Kidney tubule cell (primary cell): ENCODE data around the gene NTPCR.

Experiments
- DNase-seq: peaks from one replicate; pipeline ENCODE4 v3.0.0-alpha.2; 2018; ENCODE audit warnings: low spot score

NTPCR gene

DNA sequence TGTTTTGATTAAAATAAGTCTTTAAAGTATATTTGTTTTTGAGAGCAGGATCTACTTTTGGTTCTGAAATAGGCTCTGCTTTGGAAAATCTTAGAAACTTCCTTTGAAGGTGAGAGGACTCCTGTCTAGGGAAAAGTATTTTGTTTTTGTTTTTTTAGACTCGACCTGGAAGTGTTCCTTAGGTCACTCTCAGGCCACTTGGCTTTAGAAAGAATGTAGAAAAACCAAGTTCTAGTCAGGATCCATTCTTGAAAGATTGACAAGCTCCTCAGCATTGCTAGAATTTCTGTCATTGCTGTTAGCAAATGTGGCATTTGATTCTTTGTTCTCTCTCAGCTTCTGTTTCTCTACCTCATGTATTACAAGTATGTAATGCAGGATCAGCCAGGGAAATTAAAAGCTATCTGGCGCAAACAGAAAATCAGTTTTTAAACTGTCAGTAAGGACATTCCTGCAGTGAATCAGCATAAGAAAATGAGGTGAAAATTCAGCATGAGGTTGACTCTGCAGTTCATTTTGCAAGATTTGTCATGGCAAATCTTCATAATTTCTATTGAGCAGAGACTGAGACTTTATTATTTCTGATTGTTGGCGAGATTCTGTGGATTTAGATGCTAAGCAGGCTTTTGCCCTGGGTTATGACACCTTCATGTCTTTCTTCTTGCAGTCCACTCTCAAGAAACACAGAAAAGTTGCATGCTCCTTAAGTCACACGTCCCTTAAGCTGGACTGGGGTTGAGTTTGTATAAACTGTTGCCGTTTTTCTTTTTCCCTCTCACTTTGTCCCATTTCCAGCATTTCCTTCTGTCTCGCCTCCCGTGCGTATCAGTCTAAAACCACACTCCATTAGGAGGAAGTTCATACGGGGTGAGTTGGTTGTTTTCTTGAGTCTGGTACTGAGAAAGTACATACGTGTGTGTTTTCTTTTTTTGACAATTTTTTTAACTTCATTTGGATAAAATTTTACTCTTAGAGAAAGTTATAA, 12.6 kb downstream of the NTPCR start:
- DNase-seq: peak; percentile 12

DNA sequence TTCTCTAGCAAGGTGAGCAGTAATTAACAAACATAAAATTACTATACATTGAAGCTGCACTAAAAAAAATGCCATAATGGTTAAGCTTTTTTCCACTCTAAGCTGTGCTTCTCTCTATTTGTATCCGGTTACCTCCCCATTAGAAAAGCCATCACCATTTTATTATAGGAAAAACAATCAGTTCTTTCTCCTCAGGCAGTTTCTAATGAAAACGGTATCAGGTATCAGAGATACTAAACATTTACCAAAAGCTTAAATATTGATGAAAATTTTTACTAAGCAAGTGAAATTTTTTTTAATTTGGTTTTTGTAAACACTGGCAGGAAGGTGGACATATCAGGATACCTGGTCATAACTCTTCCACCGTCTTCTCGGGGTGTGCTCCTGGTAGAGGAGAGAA, 14.2 kb downstream of the NTPCR start:
- DNase-seq: no peak

DNA sequence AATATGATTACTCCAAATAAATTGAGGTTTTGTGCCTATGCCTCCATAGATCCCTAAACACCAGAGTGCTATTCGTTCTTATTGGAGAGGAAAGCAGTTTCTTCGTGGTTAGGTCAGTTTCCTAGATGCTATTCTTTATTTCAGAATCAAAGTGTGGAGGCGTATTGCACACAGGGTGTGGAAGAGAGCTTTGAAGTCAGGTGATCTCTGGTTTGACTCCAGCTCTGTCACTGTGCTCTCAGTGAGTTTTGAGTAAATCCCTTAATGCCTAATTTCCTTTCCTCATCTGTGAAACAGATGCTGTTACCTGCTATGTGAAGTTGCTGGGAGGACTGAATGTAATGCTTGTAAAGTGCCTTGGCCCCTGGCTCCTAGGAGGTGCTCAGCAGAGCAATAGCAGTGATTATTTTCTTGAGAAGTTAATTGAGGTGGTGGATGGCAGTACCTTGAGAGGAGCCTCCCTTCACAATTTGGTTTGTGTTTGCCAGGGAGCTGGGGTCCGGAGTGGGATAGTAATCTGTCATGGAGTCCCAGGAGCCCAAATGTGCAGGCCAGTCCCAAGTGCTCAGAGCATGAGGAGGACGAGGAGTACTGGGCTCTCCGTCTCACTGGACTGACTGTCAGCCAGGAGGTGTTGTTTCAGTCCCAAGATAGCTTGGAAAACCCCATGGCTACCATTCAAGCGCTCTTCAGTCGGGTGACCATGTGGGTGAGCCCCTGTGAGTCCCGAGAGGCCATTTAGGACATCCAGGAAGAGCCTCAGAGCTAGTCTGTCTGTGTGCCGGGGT, 14.9 kb downstream of the NTPCR start:
- no peak for DNase-seq

GRCh38 chr1:232965912-232966217, 15.5 kb downstream of the NTPCR start:
- no peak for DNase-seq

GRCh38 chr1:232966663-232967062, 16.3 kb downstream of the NTPCR start:
- DNase-seq: no peak

GRCh38 chr1:232968391-232968790, 18.0 kb downstream of the NTPCR start:
- no peak for DNase-seq

DNA sequence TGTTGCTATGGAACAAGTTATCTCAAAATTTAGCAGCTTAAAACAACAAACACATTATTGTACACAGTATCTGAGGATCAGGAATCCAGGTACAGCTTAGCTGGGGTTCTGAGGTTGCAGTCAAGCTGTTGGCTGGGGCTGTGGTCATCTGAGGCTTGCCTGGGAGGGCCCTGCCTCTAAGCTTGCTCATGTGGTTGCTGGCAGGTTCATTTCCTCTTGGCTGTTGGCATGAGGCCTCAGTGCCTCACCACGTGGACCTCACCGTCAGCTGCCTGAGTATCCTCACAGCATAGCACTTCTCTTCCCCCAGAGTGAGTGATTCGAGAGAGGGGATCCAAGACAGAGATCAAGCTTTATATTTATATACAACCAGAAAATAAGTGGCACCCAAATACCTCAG, 18.6 kb downstream of the NTPCR start:
- DNase-seq: peak; percentile 73

- DNase-seq: no peak
These were observed 19.4 kb downstream of the NTPCR start for GRCh38 chr1:232969799-232970198.

GRCh38 chr1:232970508-232970907, 20.1 kb downstream of the NTPCR start:
- DNase-seq: no peak

GRCh38 chr1:232973652-232974611, 23.5 kb downstream of the NTPCR start:
- no peak for DNase-seq

- DNase-seq: no peak
These were observed 24.6 kb downstream of the NTPCR start for GRCh38 chr1:232974971-232975370.

GRCh38 chr1:232978091-232978634, 27.8 kb downstream of the NTPCR start:
- DNase-seq: no peak

DNA sequence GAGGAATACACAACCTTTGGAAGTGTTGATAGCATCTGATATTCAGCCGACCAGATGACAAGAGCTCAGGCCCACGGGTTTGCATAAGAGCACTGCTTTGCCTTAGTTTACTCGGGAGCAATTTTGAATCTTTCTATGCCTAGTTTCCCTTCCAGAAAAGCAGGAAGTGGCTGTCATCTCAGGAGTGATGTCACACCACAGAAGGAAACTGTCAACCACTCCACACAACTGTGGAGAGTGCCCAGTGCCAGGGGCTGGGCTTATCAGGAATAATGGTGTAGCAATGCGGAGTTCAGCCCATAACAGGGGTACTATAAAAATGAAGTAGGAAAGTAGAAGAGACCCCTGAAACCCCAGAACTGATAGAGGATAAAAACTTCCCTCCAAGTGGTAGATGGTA, 28.4 kb downstream of the NTPCR start:
- no peak for DNase-seq

- no peak for DNase-seq
These were observed 29.1 kb downstream of the NTPCR start for GRCh38 chr1:232979558-232979957.

DNA sequence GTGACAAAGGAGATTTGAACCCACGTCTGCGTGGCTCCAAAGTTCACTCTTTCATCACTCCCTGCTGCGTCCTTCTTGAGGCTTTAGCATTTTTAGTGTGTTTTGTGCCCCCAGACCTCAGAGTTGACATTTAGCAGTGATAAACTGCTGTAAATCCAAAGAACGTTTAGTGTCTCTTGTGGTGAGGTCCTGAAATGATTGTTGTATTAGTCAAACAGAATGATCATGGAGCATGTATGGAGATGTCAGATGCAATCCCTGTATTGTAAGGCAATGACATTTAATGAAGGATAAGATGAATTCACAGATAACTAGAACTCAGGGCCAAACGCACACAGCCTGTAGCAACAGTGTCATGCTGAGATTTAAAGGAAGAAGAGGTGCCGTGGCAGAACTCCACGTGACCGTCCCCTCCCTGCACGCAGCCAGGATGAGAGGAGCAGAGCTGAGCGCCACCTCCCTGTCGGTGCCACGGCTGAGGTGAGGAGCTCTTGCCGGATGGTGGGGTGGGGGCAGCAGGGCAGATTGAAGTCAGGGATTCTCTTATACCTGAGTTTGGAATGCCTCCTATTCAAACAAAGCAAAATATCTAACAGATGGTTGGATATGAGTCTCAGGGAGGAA, 30.1 kb downstream of the NTPCR start:
- no peak for DNase-seq

- DNase-seq: no peak
These were observed 30.7 kb downstream of the NTPCR start for GRCh38 chr1:232980986-232981560.

DNA sequence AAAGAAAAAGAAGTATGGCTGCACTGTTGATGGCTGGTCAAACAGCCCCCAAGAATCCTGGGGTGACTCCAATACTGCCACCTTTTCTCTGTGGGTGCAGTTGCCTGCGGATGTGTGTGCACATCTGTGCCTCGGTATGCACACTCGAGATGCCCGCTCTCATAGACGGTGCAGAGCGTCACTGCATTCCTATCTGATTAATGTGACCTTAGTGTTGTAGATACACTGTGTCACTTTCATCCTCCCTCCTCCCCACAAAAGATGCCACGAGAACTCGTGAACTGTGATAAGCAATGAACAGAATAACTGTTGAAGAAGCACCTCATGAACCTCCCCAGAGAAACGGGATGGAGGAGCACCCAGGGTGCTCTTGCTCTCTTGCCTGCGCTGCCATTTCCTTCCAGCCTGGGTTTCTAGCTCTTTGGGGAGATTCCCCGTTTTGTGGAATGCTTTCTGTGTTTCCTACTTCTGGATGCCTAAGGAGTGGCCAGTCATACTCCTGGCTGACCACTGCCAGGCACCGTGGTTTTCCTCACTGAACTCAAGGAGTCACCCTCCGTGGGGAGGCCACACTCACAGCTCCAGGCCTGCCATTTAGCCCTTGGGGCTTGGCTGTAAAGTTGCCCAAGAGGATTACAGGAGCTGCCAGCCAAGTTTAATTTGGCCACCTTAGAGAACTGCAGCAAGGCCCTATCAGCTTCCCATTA, 32.0 kb downstream of the NTPCR start:
- DNase-seq: peak; percentile 76

DNA sequence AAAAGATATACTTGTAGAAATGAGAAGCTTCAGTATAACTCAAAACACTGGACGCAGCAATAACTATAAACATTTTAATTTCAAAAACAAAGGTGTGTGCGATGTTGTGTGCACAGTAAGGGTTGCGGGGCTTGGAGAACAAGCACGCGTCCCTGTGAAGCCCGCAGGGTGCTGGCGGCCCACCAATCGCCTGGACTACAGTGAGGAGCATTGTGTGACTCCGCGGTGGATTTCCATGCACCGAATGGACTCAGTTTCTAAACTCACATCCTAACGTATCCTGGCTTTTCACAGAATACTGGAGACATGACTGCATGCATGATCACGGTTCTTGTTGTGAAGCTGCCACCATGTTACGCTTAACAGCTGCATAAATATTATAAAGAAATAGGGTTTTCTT, 33.0 kb downstream of the NTPCR start:
- DNase-seq: no peak

GRCh38 chr1:232983817-232984567, 33.6 kb downstream of the NTPCR start:
- no peak for DNase-seq
